CD4-positive, alpha-beta T cell (primary cell): Measurements from ENCODE around the gene RAB31. TPM values are rescaled to one million over a fixed set of nuclear protein-coding genes. Genes with fewer than 3 reads are reported as not detected.

Experiments used
- ATAC-seq: fragments of 200-7000 bp; cut with Tn5 transposase; one replicate; pipeline ENCODE4 v1.10.0; 2022; ENCODE audit warnings: mild to moderate bottlenecking; ENCODE audit not compliant: poor library complexity
- CTCF ChIA-PET: fragments of 350-600 bp; sonication (Branson Sonifier 250); formaldehyde crosslinking; loops from one replicate; lab custom pipeline; 2021; ENCODE audit warnings: antibody characterized with exemption, inconsistent platforms; lab: Charles Lee
- POLR2A ChIA-PET: fragments of 350-600 bp; sonication (Branson Sonifier 250); formaldehyde crosslinking; loops from one replicate; lab custom pipeline; 2021; ENCODE audit warnings: antibody characterized with exemption, inconsistent platforms; lab: Charles Lee
- DNase-seq, 14 experiments: peaks; one replicate each; pipeline ENCODE4 v3.0.0-alpha.2; 2013 to 2020; ENCODE audit warnings: mixed read lengths in 2 of 14
- H3K27ac ChIP-seq, 2 donors: one replicate each; pipeline versions ENCODE4 v1.5.1 to v1.7.0; 2013; ENCODE audit warnings: low read length in 2 of 2, low read depth in 1 of 2, mild to moderate bottlenecking in 1 of 2
- H3K27me3 ChIP-seq, 2 experiments: 1 replicate in 1 of 2; 2 replicates in 1 of 2; pipeline versions ENCODE4 v1.6.1 to v1.7.0; 2013; ENCODE audit warnings: low read length in 2 of 2, control low read depth in 1 of 2, mild to moderate bottlenecking in 1 of 2, moderate library complexity in 1 of 2; ENCODE audit not compliant: insufficient read depth in 2 of 2, control insufficient read depth in 1 of 2
- H3K36me3 ChIP-seq: one replicate; pipeline ENCODE4 v1.6.1; 2013; ENCODE audit warnings: low read length, control low read depth; ENCODE audit not compliant: insufficient read depth
- H3K4me1 ChIP-seq: one replicate; pipeline ENCODE4 v1.6.1; 2013; ENCODE audit warnings: low read length, control low read depth; ENCODE audit not compliant: insufficient read depth
- H3K4me3 ChIP-seq: one replicate; pipeline ENCODE4 v1.5.1; 2013; ENCODE audit warnings: mild to moderate bottlenecking, low read length, moderate library complexity
- H3K9me3 ChIP-seq, 2 experiments: 1 replicate in 1 of 2; 2 replicates in 1 of 2; pipeline versions ENCODE4 v1.6.1 to v1.7.0; 2013; ENCODE audit warnings: low read length in 2 of 2, mild to moderate bottlenecking in 2 of 2, control low read depth in 1 of 2, moderate library complexity in 1 of 2; ENCODE audit not compliant: control insufficient read depth in 1 of 2, insufficient read depth in 1 of 2
- H3K27ac Mint-ChIP-seq: one replicate; pipeline ENCODE4 v1.8.0; 2020; ENCODE audit warnings: mixed read lengths
- H3K27me3 Mint-ChIP-seq: one replicate; pipeline ENCODE4 v1.8.0; 2021; ENCODE audit warnings: mixed read lengths
- H3K36me3 Mint-ChIP-seq: one replicate; pipeline ENCODE4 v1.8.0; 2021; ENCODE audit warnings: low read depth, mixed read lengths
- H3K4me1 Mint-ChIP-seq: one replicate; pipeline ENCODE4 v1.8.0; 2021; ENCODE audit warnings: low read depth, mixed read lengths
- H3K4me3 Mint-ChIP-seq: one replicate; pipeline ENCODE4 v1.8.0; 2020; ENCODE audit warnings: mild to moderate bottlenecking, mixed read lengths
- H3K9me3 Mint-ChIP-seq: one replicate; pipeline ENCODE4 v1.8.0; 2020; ENCODE audit warnings: mixed read lengths
- CTCF ChIP-seq: fragments of 200-600 bp; IDR thresholded peaks from one replicate; pipeline ENCODE4 v1.8.0; 2022; ENCODE audit warnings: antibody characterized with exemption, mild to moderate bottlenecking
- intact Hi-C, 2 experiments: fragments of 100-400 bp; cut with DNase I in 1 of 2; cut with micrococcal nuclease in 1 of 2; formaldehyde crosslinking; loops; one replicate each; pipeline versions ENCODE4 v1.15.1 to v1.9.0; 2023 to 2025; cut with DNase I, micrococcal nuclease
- total RNA-seq, 174 experiments: library from RNA in 2 of 174; stranded (reverse) in 2 of 174; gene quantifications; one replicate each; pipeline ENCODE4 v1.2.3 and lab custom pipeline; 2021 to 2026

Gene RAB31
- total RNA-seq, 2 experiments from 2014 or later: 1.1 to 1.3 TPM

GRCh38 chr18:9845256-9845655 is 137.2 kb downstream of the RAB31 start:
- ATAC-seq (no peak), DNase-seq (no peak)
- CTCF ChIA-PET: no interaction called here
- H3K27me3 ChIP-seq: peaks cover 5 to 20% of the 10 kb centered on the region in 2 experiments
- Mint-ChIP-seq H3K27ac (no peak overlapping the region), H3K9me3 (no peaks in the 10 kb centered on the region), H3K4me1 (no peaks in the 10 kb centered on the region), H3K36me3 (no peaks in the 10 kb centered on the region), H3K4me3 (no peak overlapping the region), H3K27me3 (peaks cover 25% of the 10 kb centered on the region)
- intact Hi-C loops: loop anchor here in 1 of 2 experiments (10.0 kb wide), 1 partner anchor 1260 kb away; no protein-coding TSS in a partner anchor
- no peaks in the 10 kb centered on the region for H3K36me3 ChIP-seq
- H3K9me3 ChIP-seq: no peaks in the 10 kb centered on the region
- no peaks in the 10 kb centered on the region for H3K4me1 ChIP-seq
- no peak overlapping the region for H3K4me3 ChIP-seq
- POLR2A ChIA-PET: no interaction called here
- H3K27ac ChIP-seq: no peak overlapping the region
- TF ChIP-seq CTCF: no peak

GRCh38 chr18:9846162-9846925 is 138.2 kb downstream of the RAB31 start:
- Mint-ChIP-seq H3K4me1 (no peaks in the 10 kb centered on the region), H3K27me3 (peaks cover 25% of the 10 kb centered on the region), H3K36me3 (no peaks in the 10 kb centered on the region), H3K9me3 (no peaks in the 10 kb centered on the region), H3K4me3 (no peak overlapping the region), H3K27ac (no peak overlapping the region)
- CTCF ChIA-PET: no interaction called here
- POLR2A ChIA-PET: no interaction called here
- intact Hi-C loops: loop anchor here in 1 of 2 experiments (10.0 kb wide), 1 partner anchor 1258 kb away; no protein-coding TSS in a partner anchor
- H3K27ac ChIP-seq: no peak overlapping the region
- DNase-seq: no peak
- no peak overlapping the region for H3K4me3 ChIP-seq
- peaks cover 5 to 20% of the 10 kb centered on the region in 2 experiments for H3K27me3 ChIP-seq
- TF ChIP-seq CTCF: no peak
- no peaks in the 10 kb centered on the region for H3K9me3 ChIP-seq
- no peak for ATAC-seq
- H3K36me3 ChIP-seq: no peaks in the 10 kb centered on the region
- H3K4me1 ChIP-seq: no peaks in the 10 kb centered on the region

- Histone ChIP-seq H3K27me3 (peaks cover 5 to 20% of the 10 kb centered on the region in 2 experiments), H3K27ac (no peak overlapping the region), H3K36me3 (no peaks in the 10 kb centered on the region), H3K9me3 (no peaks in the 10 kb centered on the region), H3K4me3 (no peak overlapping the region), H3K4me1 (no peaks in the 10 kb centered on the region)
- TF ChIP-seq CTCF: no peak
- Mint-ChIP-seq H3K27me3 (peaks cover 25% of the 10 kb centered on the region), H3K4me1 (no peaks in the 10 kb centered on the region), H3K9me3 (no peaks in the 10 kb centered on the region), H3K4me3 (no peak overlapping the region), H3K36me3 (no peaks in the 10 kb centered on the region), H3K27ac (no peak overlapping the region)
- intact Hi-C loops: loop anchor here in 1 of 2 experiments (10.0 kb wide), 1 partner anchor 1256 kb away; no protein-coding TSS in a partner anchor
- DNase-seq (no peak), ATAC-seq (no peak)
- POLR2A ChIA-PET: no interaction called here
- CTCF ChIA-PET: no interaction called here
Measured at GRCh38 chr18:9848170-9848879, 140.2 kb downstream of the RAB31 start.
